ENCODE results near the gene FA2H. TPM values are rescaled to one million over a fixed set of nuclear protein-coding genes. Genes with fewer than 3 reads are reported as not detected.
A peak's percentile ranks its signal among the peaks of the same experiment; 100 is the strongest.

FA2H gene
- total RNA-seq, 1 donor from 2014 or later: not detected

DNA sequence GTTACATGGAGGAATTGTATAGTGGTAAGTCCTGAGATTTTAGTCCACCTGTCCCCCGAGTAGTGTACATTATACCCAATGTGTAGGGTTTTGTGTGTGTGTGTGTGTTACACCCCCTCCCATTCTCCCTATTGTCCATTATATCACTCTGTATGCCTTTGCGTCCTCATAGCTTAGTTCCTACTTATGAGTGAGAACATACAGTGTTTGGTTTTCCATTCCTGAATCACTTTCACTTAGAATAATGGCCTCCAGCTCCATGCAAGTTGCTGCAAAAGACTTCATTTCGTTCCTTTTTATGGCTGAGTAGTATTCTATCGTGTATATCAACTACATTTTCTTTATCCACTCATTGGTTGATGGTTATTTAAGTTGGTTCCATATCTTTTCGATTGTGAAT, 635 bp upstream of the FA2H start:
- H3K36me3 Mint-ChIP-seq: no peaks in the 10 kb centered on the region
- no peak overlapping the region for H3K27ac ChIP-seq

GRCh38 chr16:74773446-74774222, 986 bp downstream of the FA2H start:
- Histone ChIP-seq H3K4me2 (peak overlapping the region; percentile 98), H3K27ac (no peak overlapping the region), H3F3A (ENCODE audit: low read depth) (peaks cover 19% of the 10 kb centered on the region), H2AFZ (replicated peaks) (peak overlapping the region; percentile 81), H3K9me3 (ENCODE audit: low read depth) (no peaks in the 10 kb centered on the region), H4K20me1 (ENCODE audit: low read depth) (peaks cover 4% of the 10 kb centered on the region), H3K36me3 (no peaks in the 10 kb centered on the region), H3K9ac (no peak overlapping the region), H3K27me3 (peaks cover 49% of the 10 kb centered on the region), H3K4me3 (peak overlapping the region; percentile 58), H3K4me1 (peaks cover 7% of the 10 kb centered on the region), H3K79me2 (ENCODE audit: low read depth) (no peaks in the 10 kb centered on the region)
- no peaks in the 10 kb centered on the region for H3K9me3 Mint-ChIP-seq
- no peaks in the 10 kb centered on the region for H3K36me3 Mint-ChIP-seq
- no peak for DNase-seq (ENCODE audit: low spot score)
- no peak overlapping the region for H3K27ac Mint-ChIP-seq
- peak overlapping the region; percentile 81 for H3K4me3 Mint-ChIP-seq
- TF ChIP-seq, protein P1, sequence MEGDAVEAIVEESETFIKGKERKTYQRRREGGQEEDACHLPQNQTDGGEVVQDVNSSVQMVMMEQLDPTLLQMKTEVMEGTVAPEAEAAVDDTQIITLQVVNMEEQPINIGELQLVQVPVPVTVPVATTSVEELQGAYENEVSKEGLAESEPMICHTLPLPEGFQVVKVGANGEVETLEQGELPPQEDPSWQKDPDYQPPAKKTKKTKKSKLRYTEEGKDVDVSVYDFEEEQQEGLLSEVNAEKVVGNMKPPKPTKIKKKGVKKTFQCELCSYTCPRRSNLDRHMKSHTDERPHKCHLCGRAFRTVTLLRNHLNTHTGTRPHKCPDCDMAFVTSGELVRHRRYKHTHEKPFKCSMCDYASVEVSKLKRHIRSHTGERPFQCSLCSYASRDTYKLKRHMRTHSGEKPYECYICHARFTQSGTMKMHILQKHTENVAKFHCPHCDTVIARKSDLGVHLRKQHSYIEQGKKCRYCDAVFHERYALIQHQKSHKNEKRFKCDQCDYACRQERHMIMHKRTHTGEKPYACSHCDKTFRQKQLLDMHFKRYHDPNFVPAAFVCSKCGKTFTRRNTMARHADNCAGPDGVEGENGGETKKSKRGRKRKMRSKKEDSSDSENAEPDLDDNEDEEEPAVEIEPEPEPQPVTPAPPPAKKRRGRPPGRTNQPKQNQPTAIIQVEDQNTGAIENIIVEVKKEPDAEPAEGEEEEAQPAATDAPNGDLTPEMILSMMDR (IDR thresholded peaks at IDR 0.05): no peak
- TF ChIP-seq EZH2 (IDR thresholded peaks at IDR 0.05): peak; percentile 57
- H3K27me3 Mint-ChIP-seq (ENCODE audit: insufficient read depth, low read depth): peaks cover 37% of the 10 kb centered on the region
- H3K4me1 Mint-ChIP-seq: peaks cover 11% of the 10 kb centered on the region

More for the DNA sequence above, 635 bp upstream of the FA2H start:
- H3K36me3 ChIP-seq: no peaks in the 10 kb centered on the region
- no peak for TF ChIP-seq EZH2 (IDR thresholded peaks at IDR 0.05)
- no peaks in the 10 kb centered on the region for H3K79me2 ChIP-seq (ENCODE audit: low read depth)
- H3K27ac Mint-ChIP-seq: no peak overlapping the region
- H3K4me3 ChIP-seq: peak overlapping the region; percentile 58
- no peaks in the 10 kb centered on the region for H3K9me3 Mint-ChIP-seq
- peaks cover 11% of the 10 kb centered on the region for H3K4me1 Mint-ChIP-seq
- peaks cover 4% of the 10 kb centered on the region for H4K20me1 ChIP-seq (ENCODE audit: low read depth)
- no peak overlapping the region for H3K9ac ChIP-seq
- H2AFZ ChIP-seq (replicated peaks): no peak overlapping the region
- H3K27me3 Mint-ChIP-seq (ENCODE audit: insufficient read depth, low read depth): peaks cover 34% of the 10 kb centered on the region
- H3K4me2 ChIP-seq: peak overlapping the region; percentile 98
- peaks cover 7% of the 10 kb centered on the region for H3K4me1 ChIP-seq
- peaks cover 49% of the 10 kb centered on the region for H3K27me3 ChIP-seq
- H3K4me3 Mint-ChIP-seq: peak overlapping the region; percentile 77
- no peaks in the 10 kb centered on the region for H3K9me3 ChIP-seq (ENCODE audit: low read depth)
- H3F3A ChIP-seq (ENCODE audit: low read depth): peaks cover 19% of the 10 kb centered on the region
- no peak for DNase-seq (ENCODE audit: low spot score)

GRCh38 chr16:74771656-74772315, 2.8 kb downstream of the FA2H start:
- no peak for DNase-seq (ENCODE audit: low spot score)
- TF ChIP-seq, protein P1 (IDR thresholded peaks at IDR 0.05): no peak
- TF ChIP-seq EZH2phosphoT487 (IDR thresholded peaks at IDR 0.05) (no peak), EZH2 (IDR thresholded peaks at IDR 0.05) (no peak)
- H3K27me3 ChIP-seq: peaks cover 49% of the 10 kb centered on the region
- H3K36me3 Mint-ChIP-seq: no peaks in the 10 kb centered on the region
- H3F3A ChIP-seq (ENCODE audit: low read depth): peaks cover 19% of the 10 kb centered on the region
- no peaks in the 10 kb centered on the region for H3K36me3 ChIP-seq
- no peak overlapping the region for H3K4me3 Mint-ChIP-seq
- H4K20me1 ChIP-seq (ENCODE audit: low read depth): peaks cover 4% of the 10 kb centered on the region
- peaks cover 37% of the 10 kb centered on the region for H3K27me3 Mint-ChIP-seq (ENCODE audit: insufficient read depth, low read depth)
- H3K9me3 Mint-ChIP-seq: no peaks in the 10 kb centered on the region
- peaks cover 11% of the 10 kb centered on the region for H3K4me1 Mint-ChIP-seq
- H3K27ac ChIP-seq: no peak overlapping the region
- H3K4me3 ChIP-seq: no peak overlapping the region
- no peak overlapping the region for H2AFZ ChIP-seq (replicated peaks)
- no peaks in the 10 kb centered on the region for H3K9me3 ChIP-seq (ENCODE audit: low read depth)
- H3K79me2 ChIP-seq (ENCODE audit: low read depth): no peaks in the 10 kb centered on the region
- peaks cover 7% of the 10 kb centered on the region for H3K4me1 ChIP-seq
- no peak overlapping the region for H3K27ac Mint-ChIP-seq
- no peak overlapping the region for H3K4me2 ChIP-seq
- no peak overlapping the region for H3K9ac ChIP-seq
